RWPE2 (cell line): ENCODE measurements around the gene EN2.

Experiments
- ATAC-seq: fragments of 200-7000 bp; cut with Tn5 transposase; 3 replicates; pipeline ENCODE4 v1.9.1; 2021; ENCODE audit warnings: low read depth
- DNase-seq: peaks from one replicate; pipeline ENCODE4 v3.0.0-alpha.2; 2020; ENCODE audit warnings: low spot score
- H3K27ac ChIP-seq: fragments of 450-650 bp; 2 replicates; pipeline ENCODE4 v1.5.1; 2017; ENCODE audit warnings: mild to moderate bottlenecking; ENCODE audit not compliant: poor library complexity, severe bottlenecking
- H3K27me3 ChIP-seq: fragments of 250-450 bp; sonication (Bioruptor Pico); 2 replicates; pipeline ENCODE4 v1.5.1; 2021; ENCODE audit warnings: mild to moderate bottlenecking, moderate library complexity; ENCODE audit not compliant: insufficient read depth, poor library complexity, severe bottlenecking
- H3K36me3 ChIP-seq: fragments of 250-450 bp; sonication (Bioruptor Pico); 2 replicates; pipeline ENCODE4 v1.5.1; 2020; ENCODE audit warnings: low read depth, mild to moderate bottlenecking, moderate library complexity
- H3K4me1 ChIP-seq: fragments of 250-450 bp; sonication (Bioruptor Pico); 2 replicates; pipeline ENCODE4 v1.5.1; 2021; ENCODE audit warnings: mild to moderate bottlenecking, moderate library complexity; ENCODE audit not compliant: insufficient read depth, poor library complexity, severe bottlenecking
- H3K4me3 ChIP-seq: fragments of 250-450 bp; sonication (Bioruptor Pico); 2 replicates; pipeline ENCODE4 v1.5.1; 2021; ENCODE audit warnings: mild to moderate bottlenecking, moderate library complexity; ENCODE audit not compliant: severe bottlenecking
- H3K9me3 ChIP-seq: fragments of 250-450 bp; sonication (Bioruptor Pico); 2 replicates; pipeline ENCODE4 v1.5.1; 2021; ENCODE audit warnings: mild to moderate bottlenecking, moderate library complexity; ENCODE audit not compliant: severe bottlenecking
- CTCF ChIP-seq: fragments of 450-650 bp; IDR thresholded peaks from one replicate; pipeline ENCODE4 v1.5.1; 2017; ENCODE audit warnings: mild to moderate bottlenecking, moderate library complexity; ENCODE audit not compliant: poor library complexity, severe bottlenecking

Gene EN2

GRCh38 chr7:155466142-155466813, 8.3 kb downstream of the EN2 start:
- Histone ChIP-seq H3K4me1 (no peaks in the 10 kb centered on the region), H3K27me3 (peaks cover 100% of the 10 kb centered on the region), H3K36me3 (no peaks in the 10 kb centered on the region), H3K9me3 (no peaks in the 10 kb centered on the region), H3K27ac (no peak overlapping the region), H3K4me3 (no peak overlapping the region)
- no peak for TF ChIP-seq CTCF
- ATAC-seq, result 0 out of 3 replicates have a peak, but pooled peaks have one; percentile 28
- peak; percentile 35 for DNase-seq

GRCh38 chr7:155466814-155467733, 9.1 kb downstream of the EN2 start:
- Histone ChIP-seq H3K27me3 (peaks cover 100% of the 10 kb centered on the region), H3K4me3 (no peak overlapping the region), H3K4me1 (no peaks in the 10 kb centered on the region), H3K9me3 (no peaks in the 10 kb centered on the region), H3K27ac (no peak overlapping the region), H3K36me3 (no peaks in the 10 kb centered on the region)
- ATAC-seq (peak; percentile 28), DNase-seq (no peak)
- no peak for TF ChIP-seq CTCF

- no peak overlapping the region for H3K4me3 ChIP-seq
Measured at GRCh38 chr7:155467846-155468784, 10.2 kb downstream of the EN2 start.

DNA sequence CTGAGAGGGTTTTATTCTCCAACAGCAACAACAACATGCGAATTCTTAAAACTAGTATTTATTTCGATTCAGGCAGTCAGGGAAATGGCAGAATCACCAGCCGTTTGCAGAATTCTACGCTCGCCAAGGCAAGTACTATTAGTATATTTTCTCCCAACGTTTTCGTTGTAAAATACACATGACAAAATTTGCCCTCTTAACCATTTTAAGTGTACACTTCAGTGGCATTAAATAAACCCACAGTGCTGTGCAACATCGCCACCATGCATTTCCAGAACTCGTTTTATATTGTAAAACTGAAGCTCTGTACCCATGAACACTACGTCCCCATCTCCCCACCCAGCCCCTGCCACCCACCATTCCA, 10.8 kb downstream of the EN2 start:
- no peak overlapping the region for H3K27ac ChIP-seq
- TF ChIP-seq CTCF, result no peak
- DNase-seq, result no peak
- no peak for ATAC-seq
- no peaks in the 10 kb centered on the region for H3K36me3 ChIP-seq
- peaks cover 100% of the 10 kb centered on the region for H3K27me3 ChIP-seq
- H3K4me1 ChIP-seq, result no peaks in the 10 kb centered on the region
- H3K9me3 ChIP-seq, result no peaks in the 10 kb centered on the region
- no peak overlapping the region for H3K4me3 ChIP-seq

More at GRCh38 chr7:155467846-155468784, 10.2 kb downstream of the EN2 start:
- H3K36me3 ChIP-seq, result no peaks in the 10 kb centered on the region
- no peak overlapping the region for H3K27ac ChIP-seq
- no peak for TF ChIP-seq CTCF
- no peaks in the 10 kb centered on the region for H3K4me1 ChIP-seq
- peaks cover 100% of the 10 kb centered on the region for H3K27me3 ChIP-seq
- ATAC-seq (no peak), DNase-seq (no peak)
- no peaks in the 10 kb centered on the region for H3K9me3 ChIP-seq
